Fibroblast of skin of scalp (primary cell): ENCODE data around the gene PRDM2.

Experiments
- DNase-seq: peaks from one replicate; pipeline ENCODE4 v3.0.0-alpha.2; 2013

The PRDM2 gene

DNA sequence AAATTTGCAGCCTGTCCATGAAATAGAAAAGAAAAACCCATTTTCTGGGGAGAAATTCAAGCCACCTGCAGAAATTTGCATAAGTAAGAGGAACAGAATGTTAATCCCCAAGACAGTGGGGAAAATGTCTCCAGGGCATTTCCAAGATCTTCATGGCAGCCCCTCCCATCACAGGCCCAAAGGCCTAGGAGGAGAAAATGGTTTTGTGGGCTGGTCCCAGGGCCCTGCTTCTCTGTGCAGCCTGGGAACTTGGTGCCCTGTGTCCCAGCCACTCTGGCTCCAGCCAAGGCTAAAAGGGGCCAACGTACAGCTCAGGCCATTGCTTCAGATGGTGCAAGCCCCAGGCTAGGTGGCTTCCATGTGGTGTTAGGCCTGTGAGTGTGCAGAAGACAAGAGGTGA lies 155.6 kb downstream of the PRDM2 start:
- DNase-seq, result no peak

DNA sequence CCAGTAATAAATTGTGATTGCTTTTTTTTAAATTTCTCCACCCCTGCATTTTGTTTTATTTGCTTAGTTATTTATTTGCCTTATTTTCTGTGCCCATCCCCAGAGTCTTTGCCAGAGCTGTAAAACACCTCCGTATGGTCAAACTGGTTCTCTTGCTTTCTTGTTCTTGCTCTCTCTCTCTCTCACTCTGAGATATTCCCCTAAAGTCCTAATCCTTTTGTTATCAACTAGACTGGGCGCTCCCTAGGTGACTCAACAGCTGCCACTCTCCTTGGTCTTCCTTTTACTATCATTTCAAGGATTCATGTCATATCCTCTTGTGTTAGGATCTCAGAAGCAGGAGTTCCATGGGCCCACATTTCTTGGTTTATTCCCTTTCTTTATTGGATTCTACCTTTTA lies 160.0 kb downstream of the PRDM2 start:
- no peak for DNase-seq

DNA sequence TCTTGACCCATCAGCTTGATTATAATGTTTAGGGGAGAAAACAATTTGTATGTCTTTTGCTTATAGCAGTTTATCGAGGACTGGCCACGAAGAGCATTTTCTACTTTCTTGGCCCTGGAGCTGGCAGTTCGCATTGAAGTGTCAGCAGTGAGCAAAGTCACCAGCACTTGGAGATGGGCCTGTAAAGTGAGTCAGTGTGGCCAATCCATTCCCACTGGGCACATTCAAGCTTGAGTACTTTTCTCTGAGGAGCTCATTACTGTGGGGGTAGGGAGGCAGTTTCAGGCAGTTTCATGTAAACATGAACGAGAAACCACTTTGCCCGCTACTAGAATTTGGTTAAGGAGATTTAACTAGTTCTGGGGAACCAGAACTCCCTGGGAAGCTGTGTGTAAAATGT lies 164.8 kb downstream of the PRDM2 start:
- DNase-seq, result no peak

DNA sequence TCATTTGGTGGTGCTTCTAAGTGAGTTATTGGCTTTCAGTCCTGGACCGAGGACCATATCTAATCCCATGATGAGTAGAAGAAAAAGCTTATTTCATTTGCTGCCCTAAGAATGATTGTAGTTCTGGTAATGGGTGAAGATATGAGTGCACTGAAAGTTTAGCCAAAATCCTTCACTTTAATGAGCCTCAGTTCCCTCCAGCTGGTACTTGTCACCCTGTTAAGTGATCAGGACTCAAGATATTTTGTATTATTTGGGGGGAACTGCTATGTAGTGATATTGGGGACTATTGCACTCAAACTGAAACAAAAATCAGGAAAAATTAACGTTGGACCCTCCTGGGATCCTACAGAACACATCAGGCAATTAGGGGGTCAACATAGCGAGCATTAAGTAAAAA lies 165.9 kb downstream of the PRDM2 start:
- DNase-seq, result no peak

DNA sequence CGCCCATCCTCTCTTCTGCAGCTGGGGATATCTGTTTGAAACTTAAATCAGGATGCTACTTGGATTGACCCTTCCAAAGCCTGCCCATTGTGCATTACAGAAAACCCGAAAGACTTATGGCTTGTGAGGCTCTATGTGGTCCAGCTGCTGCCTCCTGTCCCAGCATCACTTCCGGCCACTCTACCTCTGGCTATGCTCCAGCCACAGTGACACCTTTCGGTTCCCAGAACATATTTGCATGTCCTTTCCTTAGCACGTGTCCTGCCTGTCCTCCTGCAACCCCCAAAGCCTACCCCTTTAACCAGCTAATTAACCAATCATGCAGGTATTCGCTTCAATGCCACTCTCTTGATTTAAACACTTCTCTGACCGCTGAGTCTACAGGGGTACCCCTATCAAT lies 167.6 kb downstream of the PRDM2 start:
- DNase-seq, result no peak

DNA sequence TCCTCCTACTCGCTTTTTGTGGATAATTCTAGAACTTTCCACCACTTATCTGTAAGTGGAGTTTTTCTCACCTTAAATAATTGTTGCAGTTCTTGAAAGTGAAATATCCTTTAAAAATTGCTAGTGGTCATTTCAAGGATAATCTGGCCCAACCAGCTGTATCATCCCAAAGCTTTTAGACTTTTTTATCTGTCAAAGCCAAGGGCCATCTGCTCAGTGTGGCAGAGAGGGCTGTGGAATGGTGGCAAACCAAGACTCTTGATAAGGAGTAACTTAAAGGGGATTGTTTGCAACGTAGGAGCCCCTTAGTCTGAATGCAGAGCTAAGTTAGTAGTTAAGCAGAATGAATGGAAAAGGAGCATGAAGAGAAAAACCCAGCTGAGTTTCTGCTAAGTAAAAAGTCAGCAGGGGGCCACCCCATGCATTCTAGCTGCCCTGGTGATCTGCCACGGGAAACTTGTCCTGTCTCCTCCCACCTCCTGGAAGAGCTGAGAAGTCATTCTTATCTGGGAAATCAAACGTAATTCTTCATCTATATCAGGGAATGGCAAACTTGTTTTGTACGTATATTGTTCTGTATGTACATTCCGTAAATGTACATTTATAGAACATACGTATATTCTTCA lies 169.3 kb downstream of the PRDM2 start:
- DNase-seq, result no peak

DNA sequence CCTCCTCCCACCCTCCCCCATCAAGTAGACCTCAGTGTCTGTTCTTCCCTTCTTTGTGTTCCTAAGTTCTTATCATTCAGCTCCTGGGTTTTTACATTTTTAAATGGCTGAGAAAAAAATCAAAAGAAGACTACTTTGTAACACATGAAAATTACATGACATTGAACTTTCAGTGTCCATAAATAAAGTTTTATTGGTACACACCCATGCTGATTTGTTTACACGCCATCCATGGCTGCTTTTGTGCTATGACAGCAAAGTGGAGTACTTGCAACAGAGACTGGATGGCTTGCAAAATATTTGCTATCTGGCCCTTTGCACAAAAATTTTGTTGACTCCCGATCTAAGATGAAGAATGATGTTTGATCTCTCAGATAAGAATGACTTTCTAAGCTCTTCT lies 171.4 kb downstream of the PRDM2 start:
- DNase-seq, result no peak

DNA sequence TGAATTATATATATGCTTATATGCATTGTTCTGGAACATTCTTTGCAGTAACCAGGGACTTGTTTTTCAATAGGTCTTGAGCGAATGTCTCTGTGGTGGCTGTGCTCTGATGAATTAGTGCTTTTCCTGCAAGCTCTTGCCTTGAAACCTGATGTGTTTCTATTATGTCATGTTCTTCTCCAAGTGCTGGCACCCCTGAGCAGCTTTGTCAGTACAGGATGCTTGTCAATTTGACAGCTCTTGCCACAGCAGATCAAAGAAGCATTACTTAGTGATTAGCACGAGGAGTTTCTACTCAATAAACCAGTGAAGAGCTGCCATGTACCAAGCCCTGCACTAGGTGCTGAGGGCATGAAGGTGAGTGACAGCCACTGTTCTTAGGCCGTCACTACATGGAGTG lies 171.9 kb downstream of the PRDM2 start:
- DNase-seq, result no peak

DNA sequence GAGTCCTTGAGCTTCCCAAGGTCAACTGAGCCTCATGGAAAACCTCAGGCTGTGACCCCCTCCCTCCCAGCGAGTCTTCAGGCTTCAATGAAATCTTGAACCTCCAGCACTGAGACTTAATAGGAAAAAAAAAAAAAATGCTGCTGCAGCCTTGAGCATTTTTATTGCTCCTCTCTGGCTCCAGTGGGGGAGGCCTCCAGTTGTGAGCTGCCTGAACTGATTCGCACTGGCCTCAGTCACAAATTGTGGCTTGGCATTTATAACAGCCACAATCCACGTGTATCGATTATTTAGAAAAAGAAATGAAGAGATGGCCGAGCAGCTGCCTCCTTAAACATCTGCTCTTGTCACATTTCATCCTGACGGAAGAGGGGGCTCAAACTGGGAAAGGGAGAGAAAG lies 173.0 kb downstream of the PRDM2 start:
- DNase-seq, result no peak
